MM.1S (cell line): Measurements from ENCODE around the gene PLCB1.

Experiments used
- DNase-seq: peaks from one replicate; pipeline ENCODE4 v3.0.0-alpha.2; 2015
- H2AFZ ChIP-seq: fragments of 300-600 bp; sonication (generic); 2 replicates; pipeline ENCODE4 v1.6.0; 2016; ENCODE audit warnings: antibody characterized with exemption, low read length
- H3F3A ChIP-seq: fragments of 300-600 bp; sonication (generic); 2 replicates; pipeline ENCODE4 v1.6.1; 2016; ENCODE audit warnings: mild to moderate bottlenecking, antibody characterized with exemption, low read length, moderate library complexity, mixed read lengths; ENCODE audit not compliant: insufficient read depth
- H3K27ac ChIP-seq: fragments of 300-600 bp; sonication (generic); 2 replicates; pipeline ENCODE4 v1.5.1; 2016; ENCODE audit warnings: mild to moderate bottlenecking, low read length
- H3K27me3 ChIP-seq: fragments of 300-600 bp; sonication (generic); replicated peaks from 2 replicates; pipeline ENCODE4 v1.6.0; 2016; ENCODE audit warnings: low read length; ENCODE audit not compliant: insufficient read depth
- H3K36me3 ChIP-seq: fragments of 300-600 bp; sonication (generic); replicated peaks from 2 replicates; pipeline ENCODE4 v1.6.1; 2016; ENCODE audit warnings: mild to moderate bottlenecking, low read length, mixed read lengths; ENCODE audit not compliant: insufficient read depth
- H3K4me1 ChIP-seq: fragments of 300-600 bp; sonication (generic); 2 replicates; pipeline ENCODE4 v1.6.1; 2016; ENCODE audit warnings: low read length, mixed read lengths
- H3K4me2 ChIP-seq: fragments of 300-600 bp; sonication (generic); 2 replicates; pipeline ENCODE4 v1.6.0; 2016; ENCODE audit warnings: low read depth, low read length
- H3K4me3 ChIP-seq: fragments of 300-600 bp; sonication (generic); 2 replicates; pipeline ENCODE4 v1.5.1; 2016; ENCODE audit warnings: low read length, mixed read lengths
- H3K79me2 ChIP-seq: fragments of 300-600 bp; sonication (generic); 2 replicates; pipeline ENCODE4 v1.6.1; 2016; ENCODE audit warnings: mixed run types, low read length, mixed read lengths
- H3K9ac ChIP-seq: fragments of 300-600 bp; sonication (generic); 2 replicates; pipeline ENCODE4 v1.6.1; 2016; ENCODE audit warnings: low read length, mixed read lengths
- H3K9me2 ChIP-seq: fragments of 300-600 bp; sonication (generic); replicated peaks from 2 replicates; pipeline ENCODE4 v1.6.1; 2016; ENCODE audit warnings: mild to moderate bottlenecking, low read length, mixed read lengths; ENCODE audit not compliant: insufficient read depth
- H3K9me3 ChIP-seq: fragments of 300-600 bp; sonication (generic); replicated peaks from 2 replicates; pipeline ENCODE4 v1.6.1; 2016; ENCODE audit warnings: mild to moderate bottlenecking, low read length, mixed read lengths; ENCODE audit not compliant: insufficient read depth
- H4K20me1 ChIP-seq: fragments of 300-600 bp; sonication (generic); 2 replicates; pipeline ENCODE4 v1.6.1; 2016; ENCODE audit warnings: mild to moderate bottlenecking, low read length, moderate library complexity, mixed read lengths; ENCODE audit not compliant: insufficient read depth
- EZH2 ChIP-seq: fragments of 300-600 bp; sonication (generic); optimal IDR thresholded peaks from 2 replicates; pipeline ENCODE3; 2017; ENCODE audit warnings: low read depth, mild to moderate bottlenecking, antibody characterized with exemption, low read length, mixed read lengths
- EZH2phosphoT487 ChIP-seq: fragments of 300-600 bp; sonication (generic); IDR thresholded peaks from 2 replicates; pipeline ENCODE4 v1.6.1; 2018; ENCODE audit warnings: antibody characterized with exemption, low read length
- TF ChIP-seq, protein P1 (sequence below): fragments of 300-600 bp; sonication (generic); IDR thresholded peaks from 2 replicates; pipeline ENCODE4 v1.5.1; 2016; ENCODE audit warnings: antibody characterized with exemption, low read length, mixed read lengths

Gene PLCB1

DNA sequence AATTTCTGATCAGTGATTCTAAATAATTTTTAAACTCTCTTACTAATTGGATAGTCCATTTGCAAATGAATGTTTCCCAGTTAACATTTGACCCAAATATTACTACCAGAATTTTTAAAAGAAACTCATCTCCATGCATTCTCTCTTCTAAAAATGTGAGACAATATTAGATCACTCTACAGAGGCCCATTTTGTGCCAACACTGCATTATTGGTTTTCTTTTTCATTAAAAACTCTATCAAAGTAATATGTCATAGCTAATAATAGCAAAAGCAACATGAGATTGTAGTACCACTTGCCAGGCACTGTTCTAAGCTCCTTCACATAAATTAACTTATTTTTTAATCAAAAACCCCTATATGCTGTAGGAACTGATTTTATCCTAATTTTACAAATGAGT is 591.2 kb downstream of the PLCB1 start:
- Histone ChIP-seq H3K4me3 (no peak overlapping the region), H3K9ac (no peak overlapping the region), H3K9me3 (no peaks in the 10 kb centered on the region), H3K27ac (no peak overlapping the region), H3K4me2 (no peak overlapping the region), H3K79me2 (no peaks in the 10 kb centered on the region), H2AFZ (no peak overlapping the region), H3K4me1 (no peaks in the 10 kb centered on the region), H4K20me1 (no peaks in the 10 kb centered on the region), H3K36me3 (no peaks in the 10 kb centered on the region), H3F3A (no peaks in the 10 kb centered on the region), H3K9me2 (no peaks in the 10 kb centered on the region), H3K27me3 (no peaks in the 10 kb centered on the region)
- no peak for DNase-seq
- TF ChIP-seq EZH2 (no peak), EZH2phosphoT487 (no peak)
- TF ChIP-seq, protein P1, sequence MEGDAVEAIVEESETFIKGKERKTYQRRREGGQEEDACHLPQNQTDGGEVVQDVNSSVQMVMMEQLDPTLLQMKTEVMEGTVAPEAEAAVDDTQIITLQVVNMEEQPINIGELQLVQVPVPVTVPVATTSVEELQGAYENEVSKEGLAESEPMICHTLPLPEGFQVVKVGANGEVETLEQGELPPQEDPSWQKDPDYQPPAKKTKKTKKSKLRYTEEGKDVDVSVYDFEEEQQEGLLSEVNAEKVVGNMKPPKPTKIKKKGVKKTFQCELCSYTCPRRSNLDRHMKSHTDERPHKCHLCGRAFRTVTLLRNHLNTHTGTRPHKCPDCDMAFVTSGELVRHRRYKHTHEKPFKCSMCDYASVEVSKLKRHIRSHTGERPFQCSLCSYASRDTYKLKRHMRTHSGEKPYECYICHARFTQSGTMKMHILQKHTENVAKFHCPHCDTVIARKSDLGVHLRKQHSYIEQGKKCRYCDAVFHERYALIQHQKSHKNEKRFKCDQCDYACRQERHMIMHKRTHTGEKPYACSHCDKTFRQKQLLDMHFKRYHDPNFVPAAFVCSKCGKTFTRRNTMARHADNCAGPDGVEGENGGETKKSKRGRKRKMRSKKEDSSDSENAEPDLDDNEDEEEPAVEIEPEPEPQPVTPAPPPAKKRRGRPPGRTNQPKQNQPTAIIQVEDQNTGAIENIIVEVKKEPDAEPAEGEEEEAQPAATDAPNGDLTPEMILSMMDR = no peak

DNA sequence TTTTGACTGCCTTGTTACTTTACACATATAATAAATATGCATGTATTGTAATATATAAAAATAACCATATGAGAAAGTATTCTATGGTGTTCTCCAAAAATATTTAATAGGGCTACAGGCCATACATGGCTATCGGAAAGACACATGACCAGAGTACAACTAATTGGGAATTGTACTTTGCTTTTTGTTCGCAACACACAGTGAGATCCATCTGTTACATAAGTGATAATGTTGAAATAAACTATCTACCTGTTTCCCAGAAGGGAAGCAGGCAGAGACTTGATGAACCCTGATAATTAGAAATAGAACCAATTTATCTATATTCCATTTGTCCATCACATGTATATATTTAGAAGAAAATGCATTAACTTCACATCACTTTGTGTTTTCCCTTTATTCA is 592.8 kb downstream of the PLCB1 start:
- H3K27ac ChIP-seq = no peak overlapping the region
- H2AFZ ChIP-seq = no peak overlapping the region
- H3K9me3 ChIP-seq = no peaks in the 10 kb centered on the region
- TF ChIP-seq EZH2phosphoT487 (no peak), EZH2 (no peak)
- TF ChIP-seq, protein P1 = no peak
- no peak overlapping the region for H3K4me2 ChIP-seq
- H4K20me1 ChIP-seq = no peaks in the 10 kb centered on the region
- H3K9me2 ChIP-seq = no peaks in the 10 kb centered on the region
- H3K4me3 ChIP-seq = no peak overlapping the region
- H3K4me1 ChIP-seq = no peaks in the 10 kb centered on the region
- no peaks in the 10 kb centered on the region for H3K36me3 ChIP-seq
- no peaks in the 10 kb centered on the region for H3K79me2 ChIP-seq
- H3K27me3 ChIP-seq = no peaks in the 10 kb centered on the region
- no peak for DNase-seq
- H3F3A ChIP-seq = no peaks in the 10 kb centered on the region
- no peak overlapping the region for H3K9ac ChIP-seq

- H3K36me3 ChIP-seq = no peaks in the 10 kb centered on the region
Observed at GRCh38 chr20:8726460-8726859, 594.4 kb downstream of the PLCB1 start.

More at GRCh38 chr20:8726460-8726859, 594.4 kb downstream of the PLCB1 start:
- H3K4me1 ChIP-seq = no peaks in the 10 kb centered on the region
- no peak for DNase-seq
- H3F3A ChIP-seq = no peaks in the 10 kb centered on the region
- H3K9me2 ChIP-seq = no peaks in the 10 kb centered on the region
- H2AFZ ChIP-seq = no peak overlapping the region
- H3K79me2 ChIP-seq = no peaks in the 10 kb centered on the region
- no peak for TF ChIP-seq EZH2
- TF ChIP-seq, protein P1 = no peak
- no peak for TF ChIP-seq EZH2phosphoT487
- H3K4me3 ChIP-seq = no peak overlapping the region
- H3K9ac ChIP-seq = no peak overlapping the region
- no peaks in the 10 kb centered on the region for H3K27me3 ChIP-seq
- no peaks in the 10 kb centered on the region for H3K9me3 ChIP-seq
- H3K27ac ChIP-seq = no peak overlapping the region
- H4K20me1 ChIP-seq = no peaks in the 10 kb centered on the region
- H3K4me2 ChIP-seq = no peak overlapping the region
